GM10248 (cell line): Measurements from ENCODE around the gene RGS14.
"Not testable (repeated sequence)": the region's sequence is repeated elsewhere in the genome, so short reads cannot be mapped to it uniquely, and the experiment has no call there.

Experiments
- CTCF ChIA-PET: fragments of 300-600 bp; sonication (Branson Sonifier 250); formaldehyde crosslinking; extraction: SDS; loops from one replicate; lab custom pipeline; 2021; ENCODE audit warnings: antibody characterized with exemption; lab: Yijun Ruan, JAX
- POLR2A ChIA-PET: fragments of 350-650 bp; sonication (Branson Sonifier 250); formaldehyde crosslinking; extraction: SDS; loops from one replicate; lab custom pipeline; 2020; ENCODE audit warnings: antibody characterized with exemption; lab: Yijun Ruan, JAX
- DNase-seq: peaks from one replicate; pipeline ENCODE4 v3.0.0; 2012; ENCODE audit errors: extremely low spot score
- CTCF ChIP-seq: IDR thresholded peaks from 2 replicates; pipeline ENCODE4 v1.5.1; 2012; ENCODE audit warnings: mild to moderate bottlenecking, low read depth; ENCODE audit errors: extremely low read depth, missing control alignments, control extremely low read depth

RGS14 gene

GRCh38 chr5:177357146-177357458 is 622 bp upstream of the RGS14 start:
- POLR2A ChIA-PET = no interaction called here
- TF ChIP-seq CTCF = no peak
- CTCF ChIA-PET = interaction anchor here (0.7 to 35.5 kb wide), 5 partner anchors 24 to 98 kb away, joined by 3 to 734 read pairs (median 9); partner anchors contain the start of gene SLC34A1
- no peak for DNase-seq

GRCh38 chr5:177358370-177358819 is 671 bp downstream of the RGS14 start:
- TF ChIP-seq CTCF = no peak
- DNase-seq = no peak
- POLR2A ChIA-PET = interaction anchor here (0.5 to 0.9 kb wide), 3 partner anchors 31 to 71 kb away, joined by 4 to 12 read pairs (median 5); no protein-coding TSS in a partner anchor
- CTCF ChIA-PET = interaction anchor here (1.1 to 35.5 kb wide), 8 partner anchors 16 to 97 kb away, joined by 3 to 734 read pairs (median 4); partner anchors contain the start of gene SLC34A1

- TF ChIP-seq CTCF = no peak
- POLR2A ChIA-PET = no interaction called here
- no peak for DNase-seq
- CTCF ChIA-PET = interaction anchor here (1.2 to 35.5 kb wide), 8 partner anchors 17 to 246 kb away, joined by 3 to 734 read pairs (median 5); partner anchors contain the start of gene SLC34A1
Observed at GRCh38 chr5:177359451-177359851, 1.7 kb downstream of the RGS14 start.

GRCh38 chr5:177359860-177360259 is 2.1 kb downstream of the RGS14 start:
- TF ChIP-seq CTCF = no peak
- CTCF ChIA-PET = interaction anchor here (1.2 to 35.5 kb wide), 6 partner anchors 16 to 247 kb away, joined by 4 to 734 read pairs (median 15); partner anchors contain the start of gene SLC34A1
- POLR2A ChIA-PET = no interaction called here

DNA sequence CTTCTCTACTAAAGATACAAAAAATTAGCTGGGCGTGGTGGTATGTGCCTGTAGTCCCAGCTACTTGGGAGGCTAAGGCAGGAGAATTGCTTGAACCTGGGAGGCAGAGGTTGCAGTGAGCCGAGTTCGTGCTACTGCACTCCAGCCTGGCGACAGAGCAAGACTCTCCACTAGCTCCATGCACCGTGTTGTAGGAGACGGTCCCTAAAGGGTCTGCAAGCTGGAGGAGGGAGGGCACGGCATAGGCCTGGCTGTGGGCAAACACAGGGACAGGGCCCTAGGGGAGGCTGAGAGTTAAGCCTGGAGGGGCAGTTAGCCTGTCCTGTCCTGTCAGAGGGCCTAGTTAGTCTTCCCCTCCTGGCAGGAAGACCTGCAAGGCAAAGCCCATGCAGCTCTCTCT is 3.0 kb downstream of the RGS14 start:
- DNase-seq = not testable (repeated sequence)
- ChIA-PET CTCF (interaction anchor here (1.0 to 35.5 kb wide), 12 partner anchors 17 to 248 kb away, joined by 3 to 734 read pairs (median 5); partner anchors contain the start of gene SLC34A1), POLR2A (interaction anchor here (0.6 kb wide), 1 partner anchor 12 kb away, joined by 6 read pairs; no protein-coding TSS in a partner anchor)

More at GRCh38 chr5:177359860-177360259, 2.1 kb downstream of the RGS14 start:
- no peak for DNase-seq

DNA sequence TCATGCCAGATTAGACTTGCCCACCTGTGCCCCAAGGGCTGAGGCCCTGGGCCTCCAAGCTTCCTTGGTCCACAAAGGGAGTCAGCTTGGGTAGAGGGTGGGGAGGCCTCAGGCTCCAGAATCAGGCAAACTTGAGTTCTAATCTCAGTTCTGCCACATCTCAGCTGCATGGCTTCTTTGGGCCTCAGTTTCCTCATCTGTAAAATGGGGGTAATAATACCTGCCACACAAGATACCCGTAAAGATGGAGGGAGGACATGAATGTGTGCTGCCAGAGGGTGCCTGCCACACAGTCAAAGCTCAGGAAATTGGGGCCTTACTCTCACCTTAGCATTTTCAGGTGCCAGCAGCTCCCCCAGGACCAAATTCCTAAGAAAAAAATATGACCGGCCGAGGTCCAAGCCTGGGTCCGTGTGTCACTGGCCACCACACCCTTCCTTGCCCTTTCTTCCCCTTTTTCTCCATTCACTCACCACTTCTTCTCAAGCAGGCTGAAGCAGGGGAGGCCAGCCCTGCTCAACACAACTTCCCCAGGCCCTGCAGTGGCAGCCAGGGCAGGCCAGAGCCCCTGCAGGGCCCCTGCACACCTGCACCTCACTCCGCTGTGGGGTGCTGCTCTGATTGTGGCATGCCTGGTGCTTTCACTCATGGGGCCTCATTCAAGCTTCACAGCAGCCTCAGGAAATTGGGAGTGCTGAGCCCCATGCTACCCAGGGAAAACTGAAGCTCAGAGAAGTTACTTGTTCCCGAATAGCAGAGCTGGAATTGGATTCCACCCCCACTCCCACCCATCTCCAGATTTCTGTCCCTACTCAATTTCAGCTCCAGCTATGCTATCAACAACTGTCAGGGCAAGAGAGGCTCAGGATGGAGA is 3.9 kb downstream of the RGS14 start:
- ChIA-PET CTCF (interaction anchor here (1.0 to 35.5 kb wide), 13 partner anchors 10 to 249 kb away, joined by 3 to 734 read pairs (median 3); partner anchors contain the start of genes LMAN2 and SLC34A1), POLR2A (interaction anchor here (0.5 to 1.5 kb wide), 4 partner anchors 9 to 148 kb away, joined by 3 to 6 read pairs (median 6); partner anchors contain the start of genes DOK3 and LMAN2)
- no peak for TF ChIP-seq CTCF
- no peak for DNase-seq

DNA sequence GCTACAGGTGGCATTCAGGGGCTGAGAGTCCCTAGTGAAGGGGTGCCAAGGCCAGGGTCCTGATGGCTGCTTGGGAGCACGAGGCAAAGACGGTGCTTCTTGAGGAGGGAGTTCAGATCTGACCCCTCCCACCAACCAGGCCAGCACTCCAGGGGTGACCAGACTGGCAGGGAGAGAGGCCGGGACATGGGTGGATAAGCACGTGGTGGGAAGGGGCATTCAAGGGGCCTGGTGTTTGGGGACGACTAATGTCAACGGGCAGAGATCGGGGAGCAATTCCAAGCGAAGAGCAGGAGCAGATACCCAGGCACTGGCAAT is 4.5 kb downstream of the RGS14 start:
- TF ChIP-seq CTCF = no peak
- CTCF ChIA-PET = interaction anchor here (1.0 to 35.5 kb wide), 8 partner anchors 10 to 249 kb away, joined by 3 to 734 read pairs (median 14); partner anchors contain the start of genes LMAN2 and SLC34A1
- POLR2A ChIA-PET = interaction anchor here (0.5 to 1.5 kb wide), 3 partner anchors 9 to 148 kb away, joined by 3 to 6 read pairs (median 6); partner anchors contain the start of genes DOK3 and LMAN2
- no peak for DNase-seq
